WTC11 (cell line): ENCODE measurements around the gene FOXJ3. TPM values are rescaled to one million over a fixed set of nuclear protein-coding genes. Genes with fewer than 3 reads are reported as not detected.

Source experiments
- ATAC-seq: fragments of 200-7000 bp; cut with Tn5 transposase; 2 replicates; pipeline ENCODE4 v1.10.0; 2021; ENCODE audit warnings: mild to moderate bottlenecking, moderate library complexity
- CTCF ChIA-PET: fragments of 300-600 bp; sonication (Branson Sonifier 250); formaldehyde crosslinking; loops from one replicate; lab custom pipeline; 2021; ENCODE audit warnings: antibody characterized with exemption; lab: Charles Lee
- POLR2A ChIA-PET: fragments of 350-600 bp; sonication (Branson Sonifier 250); formaldehyde crosslinking; loops from one replicate; lab custom pipeline; 2021; ENCODE audit warnings: antibody characterized with exemption; lab: Charles Lee
- DNase-seq: peaks from one replicate; pipeline ENCODE4 v3.0.0; 2021; ENCODE audit warnings: low spot score
- H3K27ac Mint-ChIP-seq: 2 replicates; pipeline ENCODE4 v1.8.0; 2021; ENCODE audit warnings: mixed read lengths
- H3K27me3 Mint-ChIP-seq: 2 replicates; pipeline ENCODE4 v1.8.0; 2021; ENCODE audit warnings: low read depth, mild to moderate bottlenecking, moderate library complexity, mixed read lengths
- H3K36me3 Mint-ChIP-seq: 2 replicates; pipeline ENCODE4 v1.8.0; 2021; ENCODE audit warnings: mixed read lengths
- H3K4me1 Mint-ChIP-seq: 2 replicates; pipeline ENCODE4 v1.8.0; 2022; ENCODE audit warnings: mixed read lengths
- H3K4me3 Mint-ChIP-seq: 2 replicates; pipeline ENCODE4 v1.8.0; 2021; ENCODE audit warnings: mild to moderate bottlenecking, moderate library complexity, mixed read lengths
- H3K9me3 Mint-ChIP-seq: 2 replicates; pipeline ENCODE4 v1.8.0; 2021; ENCODE audit warnings: mixed read lengths
- CREB1 ChIP-seq: sonication (generic); formaldehyde crosslinking; IDR thresholded peaks from 2 replicates; pipeline ENCODE4 v1.8.0; 2023; ENCODE audit warnings: mild to moderate bottlenecking, missing genetic modification reagents
- CREM ChIP-seq: sonication (generic); formaldehyde crosslinking; IDR thresholded peaks from 2 replicates; pipeline ENCODE4 v1.8.1; 2022; ENCODE audit warnings: mild to moderate bottlenecking, missing genetic modification reagents, moderate library complexity
- NR2C2 ChIP-seq: sonication (generic); formaldehyde crosslinking; IDR thresholded peaks from 2 replicates; pipeline ENCODE4 v1.8.0; 2022; ENCODE audit warnings: mild to moderate bottlenecking, missing genetic modification reagents
- SMAD3 ChIP-seq: sonication (generic); formaldehyde crosslinking; IDR thresholded peaks from 2 replicates; pipeline ENCODE4 v1.8.0; 2022; ENCODE audit warnings: missing genetic modification reagents, mild to moderate bottlenecking, borderline replicate concordance
- SP1 ChIP-seq: sonication (generic); formaldehyde crosslinking; conservative IDR thresholded peaks from 2 replicates; pipeline ENCODE4 v1.8.1; 2022; ENCODE audit warnings: missing genetic modification reagents
- ZBTB21 ChIP-seq: sonication (generic); formaldehyde crosslinking; IDR thresholded peaks from 2 replicates; pipeline ENCODE4 v1.8.1; 2023; ENCODE audit warnings: mild to moderate bottlenecking, missing genetic modification reagents, borderline replicate concordance
- ZNF263 ChIP-seq: sonication (generic); formaldehyde crosslinking; IDR thresholded peaks from 2 replicates; pipeline ENCODE4 v1.8.1; 2022; ENCODE audit warnings: low read depth, mild to moderate bottlenecking, moderate library complexity, missing genetic modification reagents
- ZNF671 ChIP-seq: fragments of 250-450 bp; sonication (Bioruptor Pico); IDR thresholded peaks from 2 replicates; pipeline ENCODE4 v1.8.0; 2021; ENCODE audit warnings: mild to moderate bottlenecking
- total RNA-seq: library from RNA; stranded (reverse); gene quantifications from 3 replicates; pipeline ENCODE4 v1.2.3, GENCODE V29; 2021
- TF ChIP-seq, protein P1 (sequence below): sonication (generic); formaldehyde crosslinking; IDR thresholded peaks from 2 replicates; pipeline ENCODE4 v1.8.1; 2022; ENCODE audit warnings: low read depth, missing genetic modification reagents, borderline replicate concordance
- TF ChIP-seq, protein P2 (sequence below): sonication (generic); formaldehyde crosslinking; IDR thresholded peaks from 2 replicates; pipeline ENCODE4 v1.8.1; 2023; ENCODE audit warnings: mild to moderate bottlenecking, missing genetic modification reagents, moderate library complexity
- TF ChIP-seq, protein P3 (sequence below): sonication (generic); formaldehyde crosslinking; IDR thresholded peaks from 2 replicates; pipeline ENCODE4 v1.8.0; 2022; ENCODE audit warnings: missing genetic modification reagents
- TF ChIP-seq, protein P4 (sequence below): fragments of 250-450 bp; sonication (Bioruptor Pico); IDR thresholded peaks from 2 replicates; pipeline ENCODE4 v2.1.2; 2022; ENCODE audit warnings: mild to moderate bottlenecking, moderate library complexity
- TF ChIP-seq, protein P5 (sequence below): fragments of 250-450 bp; sonication (Bioruptor Pico); conservative IDR thresholded peaks from 2 replicates; pipeline ENCODE4 v1.9.0; 2021; ENCODE audit warnings: mild to moderate bottlenecking
- TF ChIP-seq, protein P6 (sequence below): sonication (generic); formaldehyde crosslinking; IDR thresholded peaks from 2 replicates; pipeline ENCODE4 v1.8.0; 2022; ENCODE audit warnings: mild to moderate bottlenecking, missing genetic modification reagents
- TF ChIP-seq, protein P7 (sequence below): sonication (generic); formaldehyde crosslinking; IDR thresholded peaks from 2 replicates; pipeline ENCODE4 v1.8.1; 2023; ENCODE audit warnings: mild to moderate bottlenecking, missing genetic modification reagents, moderate library complexity
- TF ChIP-seq, protein P8 (sequence below): sonication (generic); formaldehyde crosslinking; conservative IDR thresholded peaks from 2 replicates; pipeline ENCODE4 v1.8.1; 2023; ENCODE audit warnings: mild to moderate bottlenecking, low read depth, missing genetic modification reagents, moderate library complexity

FOXJ3 gene
- total RNA-seq, 1 experiment from 2014 or later, result 43.3 TPM

DNA sequence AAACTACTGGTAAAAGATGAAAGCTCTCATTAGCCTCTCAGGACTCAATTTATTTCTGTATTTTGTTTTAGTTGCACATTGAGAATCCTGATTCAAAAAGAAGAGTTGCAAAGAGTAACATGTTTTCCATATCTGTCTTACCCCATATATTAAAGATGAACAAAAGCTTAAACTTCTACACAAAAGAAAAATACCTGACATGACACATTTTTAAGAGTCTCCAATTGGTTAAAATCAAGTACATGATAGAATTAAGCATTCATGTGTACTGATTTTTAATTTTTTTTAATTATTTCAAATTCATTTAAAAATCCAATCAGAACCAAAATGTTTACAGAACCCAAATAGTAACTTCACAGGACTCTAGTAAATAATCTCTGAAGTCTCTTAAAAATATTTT is 72.0 kb downstream of the FOXJ3 start:
- Mint-ChIP-seq H3K36me3 (peaks cover 12% of the 10 kb centered on the region; the same call in 1 of the 2 replicates), H3K27ac (no peak overlapping the region), H3K9me3 (no peaks in the 10 kb centered on the region), H3K4me3 (no peak overlapping the region), H3K27me3 (no peaks in the 10 kb centered on the region), H3K4me1 (peaks cover 28% of the 10 kb centered on the region)
- no peak for DNase-seq
- ATAC-seq, result no peak
- TF ChIP-seq, protein P1, sequence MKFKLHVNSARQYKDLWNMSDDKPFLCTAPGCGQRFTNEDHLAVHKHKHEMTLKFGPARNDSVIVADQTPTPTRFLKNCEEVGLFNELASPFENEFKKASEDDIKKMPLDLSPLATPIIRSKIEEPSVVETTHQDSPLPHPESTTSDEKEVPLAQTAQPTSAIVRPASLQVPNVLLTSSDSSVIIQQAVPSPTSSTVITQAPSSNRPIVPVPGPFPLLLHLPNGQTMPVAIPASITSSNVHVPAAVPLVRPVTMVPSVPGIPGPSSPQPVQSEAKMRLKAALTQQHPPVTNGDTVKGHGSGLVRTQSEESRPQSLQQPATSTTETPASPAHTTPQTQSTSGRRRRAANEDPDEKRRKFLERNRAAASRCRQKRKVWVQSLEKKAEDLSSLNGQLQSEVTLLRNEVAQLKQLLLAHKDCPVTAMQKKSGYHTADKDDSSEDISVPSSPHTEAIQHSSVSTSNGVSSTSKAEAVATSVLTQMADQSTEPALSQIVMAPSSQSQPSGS (CRISPR knock-in tag), result no peak
- TF ChIP-seq, protein P2, sequence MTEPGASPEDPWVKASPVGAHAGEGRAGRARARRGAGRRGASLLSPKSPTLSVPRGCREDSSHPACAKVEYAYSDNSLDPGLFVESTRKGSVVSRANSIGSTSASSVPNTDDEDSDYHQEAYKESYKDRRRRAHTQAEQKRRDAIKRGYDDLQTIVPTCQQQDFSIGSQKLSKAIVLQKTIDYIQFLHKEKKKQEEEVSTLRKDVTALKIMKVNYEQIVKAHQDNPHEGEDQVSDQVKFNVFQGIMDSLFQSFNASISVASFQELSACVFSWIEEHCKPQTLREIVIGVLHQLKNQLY (CRISPR knock-in tag), result no peak
- TF ChIP-seq ZNF263 (no peak), CREM (CRISPR knock-in tag) (no peak), NR2C2 (CRISPR knock-in tag) (no peak)
- TF ChIP-seq, protein P3, sequence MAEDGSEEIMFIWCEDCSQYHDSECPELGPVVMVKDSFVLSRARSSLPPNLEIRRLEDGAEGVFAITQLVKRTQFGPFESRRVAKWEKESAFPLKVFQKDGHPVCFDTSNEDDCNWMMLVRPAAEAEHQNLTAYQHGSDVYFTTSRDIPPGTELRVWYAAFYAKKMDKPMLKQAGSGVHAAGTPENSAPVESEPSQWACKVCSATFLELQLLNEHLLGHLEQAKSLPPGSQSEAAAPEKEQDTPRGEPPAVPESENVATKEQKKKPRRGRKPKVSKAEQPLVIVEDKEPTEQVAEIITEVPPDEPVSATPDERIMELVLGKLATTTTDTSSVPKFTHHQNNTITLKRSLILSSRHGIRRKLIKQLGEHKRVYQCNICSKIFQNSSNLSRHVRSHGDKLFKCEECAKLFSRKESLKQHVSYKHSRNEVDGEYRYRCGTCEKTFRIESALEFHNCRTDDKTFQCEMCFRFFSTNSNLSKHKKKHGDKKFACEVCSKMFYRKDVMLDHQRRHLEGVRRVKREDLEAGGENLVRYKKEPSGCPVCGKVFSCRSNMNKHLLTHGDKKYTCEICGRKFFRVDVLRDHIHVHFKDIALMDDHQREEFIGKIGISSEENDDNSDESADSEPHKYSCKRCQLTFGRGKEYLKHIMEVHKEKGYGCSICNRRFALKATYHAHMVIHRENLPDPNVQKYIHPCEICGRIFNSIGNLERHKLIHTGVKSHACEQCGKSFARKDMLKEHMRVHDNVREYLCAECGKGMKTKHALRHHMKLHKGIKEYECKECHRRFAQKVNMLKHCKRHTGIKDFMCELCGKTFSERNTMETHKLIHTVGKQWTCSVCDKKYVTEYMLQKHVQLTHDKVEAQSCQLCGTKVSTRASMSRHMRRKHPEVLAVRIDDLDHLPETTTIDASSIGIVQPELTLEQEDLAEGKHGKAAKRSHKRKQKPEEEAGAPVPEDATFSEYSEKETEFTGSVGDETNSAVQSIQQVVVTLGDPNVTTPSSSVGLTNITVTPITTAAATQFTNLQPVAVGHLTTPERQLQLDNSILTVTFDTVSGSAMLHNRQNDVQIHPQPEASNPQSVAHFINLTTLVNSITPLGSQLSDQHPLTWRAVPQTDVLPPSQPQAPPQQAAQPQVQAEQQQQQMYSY, result no peak
- TF ChIP-seq, protein P4, sequence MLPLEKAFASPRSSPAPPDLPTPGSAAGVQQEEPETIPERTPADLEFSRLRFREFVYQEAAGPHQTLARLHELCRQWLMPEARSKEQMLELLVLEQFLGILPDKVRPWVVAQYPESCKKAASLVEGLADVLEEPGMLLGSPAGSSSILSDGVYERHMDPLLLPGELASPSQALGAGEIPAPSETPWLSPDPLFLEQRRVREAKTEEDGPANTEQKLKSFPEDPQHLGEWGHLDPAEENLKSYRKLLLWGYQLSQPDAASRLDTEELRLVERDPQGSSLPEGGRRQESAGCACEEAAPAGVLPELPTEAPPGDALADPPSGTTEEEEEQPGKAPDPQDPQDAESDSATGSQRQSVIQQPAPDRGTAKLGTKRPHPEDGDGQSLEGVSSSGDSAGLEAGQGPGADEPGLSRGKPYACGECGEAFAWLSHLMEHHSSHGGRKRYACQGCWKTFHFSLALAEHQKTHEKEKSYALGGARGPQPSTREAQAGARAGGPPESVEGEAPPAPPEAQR (CRISPR knock-in tag), result no peak
- TF ChIP-seq, protein P5, sequence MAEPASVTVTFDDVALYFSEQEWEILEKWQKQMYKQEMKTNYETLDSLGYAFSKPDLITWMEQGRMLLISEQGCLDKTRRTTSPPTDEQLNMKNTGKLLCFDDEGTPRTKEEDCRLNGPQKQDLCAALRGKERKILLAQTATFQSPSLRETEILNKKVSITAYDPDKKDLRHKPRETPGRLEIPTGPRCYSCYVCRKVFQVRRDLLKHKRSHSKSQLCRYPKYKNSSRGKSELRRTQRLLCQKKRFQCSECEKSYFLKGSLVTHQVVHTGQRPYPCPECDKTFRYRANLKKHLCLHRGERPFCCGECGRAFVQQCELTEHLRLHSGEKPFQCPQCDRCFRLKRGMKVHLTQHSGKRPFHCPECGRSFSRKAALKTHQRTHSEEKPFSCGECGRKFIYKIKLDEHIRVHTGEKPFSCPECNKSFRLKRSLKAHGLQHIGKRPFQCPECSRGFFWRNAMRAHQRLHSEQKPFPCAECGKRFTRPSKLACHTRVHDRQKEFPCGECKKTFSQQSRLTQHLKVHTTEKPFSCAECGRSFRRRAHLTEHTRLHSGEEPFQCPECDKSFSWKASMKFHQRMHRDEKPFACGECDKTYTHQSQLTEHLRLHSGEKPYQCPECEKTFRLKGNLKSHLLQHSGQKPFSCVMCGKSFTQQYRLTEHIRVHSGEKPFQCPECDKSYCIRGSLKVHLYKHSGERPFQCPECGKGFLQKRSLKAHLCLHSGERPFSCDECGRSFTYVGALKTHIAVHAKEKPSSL (CRISPR knock-in tag), result no peak
- ChIA-PET POLR2A (no interaction called here), CTCF (no interaction called here)

DNA sequence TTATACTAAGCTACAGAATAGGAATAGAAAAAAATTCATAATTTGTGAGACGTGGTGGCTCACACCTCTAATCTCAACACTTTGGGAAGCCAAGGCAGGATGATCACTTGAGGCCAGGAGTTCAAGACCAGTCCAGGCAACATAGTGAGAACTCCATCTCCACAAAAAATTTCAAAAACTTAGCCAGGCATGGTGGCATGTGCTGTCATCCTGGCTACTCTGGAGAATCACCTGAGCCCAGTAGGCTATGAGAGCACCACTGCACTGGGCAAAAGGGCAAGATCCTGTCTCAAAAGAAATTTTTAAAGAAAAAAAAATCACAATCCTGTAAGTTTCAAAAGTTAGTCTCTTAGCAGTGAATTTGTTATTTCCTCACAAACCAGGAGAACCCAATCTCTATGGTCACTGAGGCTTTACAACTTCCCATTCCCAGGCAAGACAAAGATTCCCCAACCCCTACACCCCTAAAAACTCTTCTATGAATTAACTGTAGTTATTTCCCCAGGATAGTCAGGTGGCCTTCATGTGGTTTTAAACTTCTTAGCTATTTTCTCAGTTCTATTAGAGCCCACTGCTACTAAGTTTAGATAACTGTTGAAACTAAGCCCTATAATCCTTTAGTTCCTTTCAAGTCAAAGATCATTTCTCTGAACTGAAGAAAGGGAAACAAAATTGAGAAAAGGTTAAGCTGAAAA is 74.5 kb downstream of the FOXJ3 start:
- DNase-seq, result no peak
- no peak overlapping the region for H3K4me3 Mint-ChIP-seq
- CTCF ChIA-PET, result no interaction called here
- no peaks in the 10 kb centered on the region for H3K9me3 Mint-ChIP-seq
- no peak for ATAC-seq
- POLR2A ChIA-PET, result no interaction called here
- no peak overlapping the region for H3K27ac Mint-ChIP-seq
- TF ChIP-seq, protein P6, sequence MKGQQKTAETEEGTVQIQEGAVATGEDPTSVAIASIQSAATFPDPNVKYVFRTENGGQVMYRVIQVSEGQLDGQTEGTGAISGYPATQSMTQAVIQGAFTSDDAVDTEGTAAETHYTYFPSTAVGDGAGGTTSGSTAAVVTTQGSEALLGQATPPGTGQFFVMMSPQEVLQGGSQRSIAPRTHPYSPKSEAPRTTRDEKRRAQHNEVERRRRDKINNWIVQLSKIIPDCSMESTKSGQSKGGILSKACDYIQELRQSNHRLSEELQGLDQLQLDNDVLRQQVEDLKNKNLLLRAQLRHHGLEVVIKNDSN (CRISPR knock-in tag), result no peak
- no peak for TF ChIP-seq ZNF671 (CRISPR knock-in tag)
- no peak for TF ChIP-seq SP1
- TF ChIP-seq ZBTB21 (CRISPR knock-in tag), result no peak
- TF ChIP-seq SMAD3 (CRISPR knock-in tag), result no peak
- TF ChIP-seq CREB1 (CRISPR knock-in tag), result no peak
- TF ChIP-seq, protein P7, sequence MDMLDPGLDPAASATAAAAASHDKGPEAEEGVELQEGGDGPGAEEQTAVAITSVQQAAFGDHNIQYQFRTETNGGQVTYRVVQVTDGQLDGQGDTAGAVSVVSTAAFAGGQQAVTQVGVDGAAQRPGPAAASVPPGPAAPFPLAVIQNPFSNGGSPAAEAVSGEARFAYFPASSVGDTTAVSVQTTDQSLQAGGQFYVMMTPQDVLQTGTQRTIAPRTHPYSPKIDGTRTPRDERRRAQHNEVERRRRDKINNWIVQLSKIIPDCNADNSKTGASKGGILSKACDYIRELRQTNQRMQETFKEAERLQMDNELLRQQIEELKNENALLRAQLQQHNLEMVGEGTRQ, result no peak
- TF ChIP-seq, protein P8, sequence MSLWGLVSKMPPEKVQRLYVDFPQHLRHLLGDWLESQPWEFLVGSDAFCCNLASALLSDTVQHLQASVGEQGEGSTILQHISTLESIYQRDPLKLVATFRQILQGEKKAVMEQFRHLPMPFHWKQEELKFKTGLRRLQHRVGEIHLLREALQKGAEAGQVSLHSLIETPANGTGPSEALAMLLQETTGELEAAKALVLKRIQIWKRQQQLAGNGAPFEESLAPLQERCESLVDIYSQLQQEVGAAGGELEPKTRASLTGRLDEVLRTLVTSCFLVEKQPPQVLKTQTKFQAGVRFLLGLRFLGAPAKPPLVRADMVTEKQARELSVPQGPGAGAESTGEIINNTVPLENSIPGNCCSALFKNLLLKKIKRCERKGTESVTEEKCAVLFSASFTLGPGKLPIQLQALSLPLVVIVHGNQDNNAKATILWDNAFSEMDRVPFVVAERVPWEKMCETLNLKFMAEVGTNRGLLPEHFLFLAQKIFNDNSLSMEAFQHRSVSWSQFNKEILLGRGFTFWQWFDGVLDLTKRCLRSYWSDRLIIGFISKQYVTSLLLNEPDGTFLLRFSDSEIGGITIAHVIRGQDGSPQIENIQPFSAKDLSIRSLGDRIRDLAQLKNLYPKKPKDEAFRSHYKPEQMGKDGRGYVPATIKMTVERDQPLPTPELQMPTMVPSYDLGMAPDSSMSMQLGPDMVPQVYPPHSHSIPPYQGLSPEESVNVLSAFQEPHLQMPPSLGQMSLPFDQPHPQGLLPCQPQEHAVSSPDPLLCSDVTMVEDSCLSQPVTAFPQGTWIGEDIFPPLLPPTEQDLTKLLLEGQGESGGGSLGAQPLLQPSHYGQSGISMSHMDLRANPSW (CRISPR knock-in tag), result no peak
- no peaks in the 10 kb centered on the region for H3K27me3 Mint-ChIP-seq
- H3K36me3 Mint-ChIP-seq, result peaks cover 12% of the 10 kb centered on the region; the same call in 1 of the 2 replicates
- peaks cover 8% of the 10 kb centered on the region; the same call in 1 of the 2 replicates for H3K4me1 Mint-ChIP-seq
